Peyer's patch (tissue), 4 donors: ENCODE data around the gene TSSC4. TPM values are rescaled to one million over a fixed set of nuclear protein-coding genes. Genes with fewer than 3 reads are reported as not detected.

Experiments
- DNase-seq, 3 donors: peaks; one replicate each; pipeline ENCODE4 v3.0.0-alpha.2; 2017 to 2019
- H3K27ac ChIP-seq, 4 donors: fragments of 200-600 bp; sonication (generic); one replicate each; pipeline ENCODE4 v1.5.1; 2016 to 2019
- H3K27me3 ChIP-seq, 2 donors: fragments of 200-600 bp; sonication (generic); one replicate each; pipeline ENCODE4 v1.5.1; 2019
- H3K36me3 ChIP-seq, 3 donors: fragments of 200-600 bp; sonication (generic); one replicate each; pipeline ENCODE4 v1.5.1; 2016 to 2019
- H3K4me1 ChIP-seq, 4 donors: fragments of 200-600 bp; sonication (generic); one replicate each; pipeline ENCODE4 v1.5.1; 2016 to 2019
- H3K4me3 ChIP-seq, 4 donors: fragments of 200-600 bp; sonication (generic); 1 replicate in 3 of 4; 2 replicates in 1 of 4; pipeline ENCODE4 v1.5.1; 2016 to 2019; ENCODE audit warnings: mild to moderate bottlenecking in 1 of 4
- H3K9me3 ChIP-seq, 4 donors: fragments of 200-600 bp; sonication (generic); one replicate each; pipeline ENCODE4 v1.5.1; 2016 to 2019; ENCODE audit warnings: mild to moderate bottlenecking in 1 of 4
- CTCF ChIP-seq, 6 experiments: fragments of 450-650 bp in 4 of 6; fragments of 200-600 bp in 2 of 6; sonication (generic) in 1 of 6; IDR thresholded peaks; one replicate each; pipeline ENCODE4 v1.5.1; 2017 to 2019; ENCODE audit warnings: antibody characterized with exemption in 6 of 6, mild to moderate bottlenecking in 3 of 6, moderate library complexity in 1 of 6
- POLR2A ChIP-seq, 2 donors: fragments of 450-650 bp; IDR thresholded peaks; one replicate each; pipeline ENCODE4 v1.5.1; 2017; ENCODE audit warnings: antibody characterized with exemption in 2 of 2, mild to moderate bottlenecking in 2 of 2, moderate library complexity in 2 of 2
- total RNA-seq, 4 donors: library from RNA; depleted of rRNA; stranded (reverse); fragments of >200 nt; gene quantifications; one replicate each; pipeline ENCODE4 v1.1.0, GENCODE V29; 2016

Gene TSSC4
- total RNA-seq, 4 donors from 2014 or later: 16.5 to 40.2 (median 34.1) TPM

DNA sequence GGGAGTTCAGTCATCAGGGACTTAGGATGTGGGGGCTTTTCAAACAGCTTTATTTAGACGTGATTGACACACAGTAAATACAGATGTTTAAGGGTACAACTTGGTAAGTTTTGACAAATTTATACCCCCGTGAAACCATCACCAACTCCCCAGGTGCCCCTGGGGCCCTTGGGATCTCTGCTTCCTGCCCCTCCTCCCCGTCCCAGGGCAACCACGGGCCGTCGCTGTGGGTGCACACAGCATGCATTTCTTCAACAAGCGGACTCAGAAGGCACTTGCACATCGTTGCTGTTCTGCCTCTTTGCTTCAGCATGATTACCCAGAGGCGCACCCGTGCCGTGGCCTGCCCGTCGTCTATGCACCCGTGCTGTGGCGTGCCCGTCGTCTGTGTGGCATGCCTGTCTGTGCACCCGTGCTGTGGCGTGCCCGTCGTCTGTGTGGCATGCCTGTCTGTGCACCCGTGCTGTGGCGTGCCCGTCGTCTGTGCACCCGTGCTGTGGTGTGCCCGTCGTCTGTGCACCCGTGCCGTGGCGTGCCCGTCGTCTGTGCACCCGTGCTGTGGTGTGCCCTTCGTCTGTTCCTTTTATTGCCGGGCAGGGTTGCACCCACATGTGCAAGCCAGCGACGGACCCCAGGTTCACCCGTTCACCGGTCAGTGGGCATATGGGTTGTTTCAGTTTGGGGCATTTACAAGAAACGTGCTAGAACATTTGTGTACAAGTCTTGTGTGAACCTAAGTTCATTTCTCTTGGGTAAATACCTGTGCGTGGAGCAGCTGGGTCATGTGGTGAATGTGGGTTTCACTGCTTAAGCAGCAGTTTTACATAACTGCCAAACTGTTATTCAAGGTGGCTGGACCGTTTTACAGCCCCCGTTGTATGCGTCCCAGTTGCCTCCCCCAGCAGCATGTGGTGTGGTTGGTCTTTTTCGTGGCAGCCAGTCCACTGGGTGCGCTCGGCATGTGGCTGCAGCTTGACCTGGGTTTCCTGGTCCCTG, 15.1 kb upstream of the TSSC4 start:
- peak overlapping the region; percentile 57 to 95 (median 90) for H3K27ac ChIP-seq
- peaks cover 0 to 98% (median 77%) of the 10 kb centered on the region in 4 donors for H3K4me1 ChIP-seq
- no peaks in the 10 kb centered on the region for H3K36me3 ChIP-seq
- peak in 2 of 3 donors; percentile 79 to 80 for DNase-seq
- no peaks in the 10 kb centered on the region for H3K9me3 ChIP-seq
- H3K27me3 ChIP-seq: no peaks in the 10 kb centered on the region
- TF ChIP-seq POLR2A (IDR thresholded peaks at IDR 0.05) (no peak), CTCF (IDR thresholded peaks at IDR 0.05) (no peak)
- peak overlapping the region in 1 of 4 donors; percentile 28 for H3K4me3 ChIP-seq

DNA sequence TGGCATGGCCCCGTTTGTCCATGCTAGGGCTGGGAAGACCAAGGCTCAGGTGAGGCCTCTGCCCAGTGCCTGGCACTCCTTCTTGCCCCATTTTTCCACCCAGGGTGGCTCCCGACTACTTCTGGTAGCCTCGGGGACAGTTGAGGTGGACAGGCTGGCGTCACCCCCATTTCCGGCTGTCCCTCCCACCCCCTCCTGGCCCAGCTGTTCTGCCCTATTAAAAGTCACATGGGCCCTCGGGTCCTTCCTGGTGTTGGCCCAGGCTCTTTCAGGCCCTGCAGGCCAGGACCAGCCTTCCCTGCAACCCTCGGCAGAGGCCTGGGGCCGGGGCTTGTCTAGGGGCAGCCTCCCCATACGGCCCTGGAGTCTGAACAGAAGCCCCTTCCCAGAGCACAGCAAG, 14.0 kb upstream of the TSSC4 start:
- peak overlapping the region; percentile 57 to 94 (median 70) for H3K27ac ChIP-seq
- no peaks in the 10 kb centered on the region for H3K9me3 ChIP-seq
- no peak for TF ChIP-seq CTCF (IDR thresholded peaks at IDR 0.05)
- TF ChIP-seq POLR2A (IDR thresholded peaks at IDR 0.05): no peak
- H3K4me1 ChIP-seq: peaks cover 0 to 97% (median 70%) of the 10 kb centered on the region in 4 donors
- peak in 1 of 3 donors; percentile 26 for DNase-seq
- peaks cover 0 to under 1% (median 0%) of the 10 kb centered on the region in 3 donors for H3K36me3 ChIP-seq
- H3K4me3 ChIP-seq: peak overlapping the region in 1 of 4 donors; percentile 9
- H3K27me3 ChIP-seq: no peaks in the 10 kb centered on the region

DNA sequence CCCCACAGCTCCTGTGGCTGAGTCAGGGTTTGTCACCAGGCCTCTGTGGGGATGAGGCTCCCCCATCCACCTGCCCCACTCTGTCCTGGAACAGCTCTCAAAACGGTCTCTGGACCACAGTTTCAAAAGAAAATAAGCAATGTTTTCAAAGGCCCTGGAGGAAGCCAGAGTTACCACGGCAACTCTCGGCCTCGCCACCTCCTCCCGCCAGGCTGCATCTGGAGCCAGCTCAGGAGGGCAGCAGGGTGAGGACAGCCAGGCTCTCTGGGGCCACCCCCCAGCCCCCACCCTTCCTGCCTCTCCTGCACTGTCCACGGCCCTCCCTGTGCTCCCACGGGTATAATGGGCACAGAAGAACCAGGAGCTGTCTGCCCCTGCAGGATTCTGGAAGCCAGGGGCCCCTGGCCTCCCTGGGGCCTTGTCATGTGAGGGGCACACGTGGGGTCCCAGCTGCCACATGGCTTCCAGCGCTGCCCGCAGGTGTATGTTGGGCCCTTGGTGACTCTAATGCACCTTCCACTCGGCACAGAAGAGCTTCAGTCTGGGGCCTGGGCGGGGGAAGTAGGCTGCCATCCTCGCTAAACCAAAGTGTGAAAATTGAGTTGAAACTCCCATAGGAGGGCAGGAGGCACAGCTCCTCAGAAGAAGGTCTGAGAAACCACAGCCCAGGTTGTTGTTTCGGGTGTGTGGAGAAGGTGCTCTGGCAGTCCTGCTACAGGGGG, 13.1 kb upstream of the TSSC4 start:
- DNase-seq: peak in 1 of 3 donors; percentile 38
- H3K4me3 ChIP-seq: no peak overlapping the region

GRCh38 chr11:2388431-2389376, 11.8 kb upstream of the TSSC4 start:
- Histone ChIP-seq H3K9me3 (no peaks in the 10 kb centered on the region), H3K27ac (peak overlapping the region; percentile 57 to 94 (median 70)), H3K4me3 (no peak overlapping the region), H3K36me3 (peaks cover 0 to 18% (median 0%) of the 10 kb centered on the region in 3 donors), H3K27me3 (no peaks in the 10 kb centered on the region), H3K4me1 (peaks cover 0 to 95% (median 64%) of the 10 kb centered on the region in 4 donors)
- no peak for TF ChIP-seq POLR2A (IDR thresholded peaks at IDR 0.05)
- no peak for TF ChIP-seq CTCF (IDR thresholded peaks at IDR 0.05)
- DNase-seq: no peak

More for the DNA sequence above, 13.1 kb upstream of the TSSC4 start:
- Histone ChIP-seq H3K27ac (peak overlapping the region; percentile 57 to 94 (median 70)), H3K4me1 (peaks cover 0 to 97% (median 64%) of the 10 kb centered on the region in 4 donors), H3K9me3 (no peaks in the 10 kb centered on the region), H3K27me3 (no peaks in the 10 kb centered on the region), H3K36me3 (peaks cover 0 to 7% (median 0%) of the 10 kb centered on the region in 3 donors)
- TF ChIP-seq CTCF (IDR thresholded peaks at IDR 0.05) (no peak), POLR2A (IDR thresholded peaks at IDR 0.05) (no peak)
